Mesodermal cell (in vitro differentiated cells): ENCODE results near the gene JPT2. TPM values are rescaled to one million over a fixed set of nuclear protein-coding genes. Genes with fewer than 3 reads are reported as not detected.

Source experiments
- H3K27ac ChIP-seq: 2 replicates; pipeline ENCODE4 v1.7.0; 2013; ENCODE audit warnings: mild to moderate bottlenecking, low read depth, low read length, moderate library complexity; ENCODE audit not compliant: severe bottlenecking
- H3K36me3 ChIP-seq: 2 replicates; pipeline ENCODE4 v1.7.1; 2013; ENCODE audit warnings: mild to moderate bottlenecking, low read length, moderate library complexity; ENCODE audit not compliant: control insufficient read depth, insufficient read depth
- H3K4me1 ChIP-seq: one replicate; pipeline ENCODE4 v1.7.1; 2013; ENCODE audit warnings: mild to moderate bottlenecking, low read length; ENCODE audit not compliant: insufficient read depth, control insufficient read depth, poor library complexity, severe bottlenecking
- H3K4me3 ChIP-seq: 2 replicates; pipeline ENCODE4 v1.7.0; 2013; ENCODE audit warnings: low read length, control low read depth, mild to moderate bottlenecking; ENCODE audit not compliant: insufficient read depth, poor library complexity, severe bottlenecking; ENCODE audit errors: extremely low read depth
- H3K9me3 ChIP-seq: 2 replicates; pipeline ENCODE4 v1.7.1; 2013; ENCODE audit warnings: mild to moderate bottlenecking, low read length, moderate library complexity; ENCODE audit not compliant: control insufficient read depth
- WGBS, 2 experiments: methylation state at CpG; one replicate each; pipeline ENCODE4 v1.1.5; 2013; ENCODE audit warnings: missing lambda C conversion rate in 2 of 2; ENCODE audit not compliant: insufficient coverage in 2 of 2; 5-methylcytosine and 5-hydroxymethylcytosine counted together
- polyA plus RNA-seq, 2 experiments: library from polyadenylated mRNA; stranded (reverse); fragments of 50-300 nt; gene quantifications; one replicate each; pipeline ENCODE4 v1.2.3, GENCODE V29; 2013

JPT2 gene, protein sequence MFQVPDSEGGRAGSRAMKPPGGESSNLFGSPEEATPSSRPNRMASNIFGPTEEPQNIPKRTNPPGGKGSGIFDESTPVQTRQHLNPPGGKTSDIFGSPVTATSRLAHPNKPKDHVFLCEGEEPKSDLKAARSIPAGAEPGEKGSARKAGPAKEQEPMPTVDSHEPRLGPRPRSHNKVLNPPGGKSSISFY
- polyA plus RNA-seq (2013, experiment 1 of 2) = 106 TPM
- 90.5 TPM for polyA plus RNA-seq (2013, experiment 2 of 2)

DNA sequence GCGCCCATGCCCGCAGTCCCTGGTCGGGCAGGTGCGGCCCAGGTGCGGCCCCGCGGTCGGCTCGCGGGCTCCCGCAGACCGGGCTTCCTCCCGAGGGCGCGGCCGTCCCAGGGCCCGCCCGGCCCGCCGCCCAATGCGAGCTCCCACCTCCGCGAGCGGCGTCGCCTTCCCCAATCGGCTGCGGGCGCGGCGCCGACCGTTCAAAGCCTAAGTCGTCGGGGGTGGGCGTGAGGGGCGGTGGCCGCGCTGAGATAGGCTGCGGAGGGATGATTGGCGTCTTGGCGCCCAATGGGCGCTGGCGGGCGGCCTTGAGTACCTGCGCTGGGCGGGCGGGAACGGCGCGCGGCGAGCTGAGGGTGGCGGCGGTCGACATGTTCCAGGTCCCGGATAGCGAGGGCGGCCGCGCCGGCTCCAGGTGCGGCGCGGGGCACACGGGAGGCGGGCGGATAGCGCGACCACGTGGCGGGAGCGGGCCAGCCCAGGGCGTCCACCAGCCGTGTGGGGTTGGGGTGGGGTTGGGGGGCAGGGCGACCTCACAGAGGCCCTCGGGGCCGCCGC lies at the start of gene JPT2:
TSS of gene JPT2 (plus strand) at position 338 of the 558 bp plus-strand sequence. CDS start at position 372, 34 bp downstream.
- WGBS, 2 experiments = 1% methylated on average over 47 to 70 of the region's 79 CpGs

DNA sequence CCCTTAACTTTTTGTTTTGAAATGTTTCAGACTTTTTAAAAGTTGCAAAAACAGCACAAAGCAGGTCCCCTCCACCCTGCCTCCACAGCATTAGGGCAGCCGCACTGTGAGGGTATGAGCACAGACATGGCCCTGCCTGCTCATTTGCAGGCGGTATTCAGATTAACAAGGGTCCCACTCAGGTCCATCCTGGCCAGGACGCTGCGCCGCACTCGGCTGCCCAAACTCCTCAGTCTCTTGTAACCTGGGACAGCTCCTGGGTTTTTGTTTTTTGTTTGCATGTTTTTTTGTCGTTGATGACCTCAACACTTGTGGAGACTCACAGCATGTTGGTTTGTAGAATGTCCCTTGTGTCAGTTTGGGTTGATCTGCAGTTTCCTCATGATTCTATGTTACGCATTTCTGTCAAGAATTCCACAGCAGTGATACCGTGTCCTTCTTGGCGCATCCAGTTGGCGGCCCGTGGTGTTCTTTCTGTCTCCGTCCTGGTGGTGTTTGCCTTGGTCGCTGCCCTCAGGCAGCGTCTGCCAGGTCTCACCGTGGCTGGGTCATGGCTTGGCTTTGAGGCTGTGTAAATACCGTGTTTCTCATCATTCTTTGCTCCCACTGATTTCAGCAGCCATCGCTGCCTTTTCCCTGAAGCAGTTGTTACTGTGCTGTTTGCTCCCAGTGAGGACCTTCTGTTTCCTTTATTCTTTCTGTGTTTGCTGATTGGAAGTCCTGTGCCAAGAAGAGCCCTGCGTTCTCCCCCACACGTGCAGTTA lies 47.4 kb upstream of the JPT2 start:
- 93 to 94% methylated on average over 18 of the region's 20 CpGs for WGBS, 2 experiments
- Histone ChIP-seq H3K9me3 (no peaks in the 10 kb centered on the region), H3K4me1 (no peaks in the 10 kb centered on the region), H3K4me3 (no peak overlapping the region), H3K27ac (no peak overlapping the region), H3K36me3 (peaks cover 90% of the 10 kb centered on the region)

More for the DNA sequence above, at the start of gene JPT2:
- peaks cover 34% of the 10 kb centered on the region for H3K4me1 ChIP-seq
- peak within 1 kb of the TSS; percentile 59 for H3K27ac ChIP-seq
- H3K4me3 ChIP-seq = peak within 1 kb of the TSS; percentile 94
- no peaks in the 10 kb centered on the region for H3K9me3 ChIP-seq
- peaks cover 63% of the 10 kb centered on the region for H3K36me3 ChIP-seq

DNA sequence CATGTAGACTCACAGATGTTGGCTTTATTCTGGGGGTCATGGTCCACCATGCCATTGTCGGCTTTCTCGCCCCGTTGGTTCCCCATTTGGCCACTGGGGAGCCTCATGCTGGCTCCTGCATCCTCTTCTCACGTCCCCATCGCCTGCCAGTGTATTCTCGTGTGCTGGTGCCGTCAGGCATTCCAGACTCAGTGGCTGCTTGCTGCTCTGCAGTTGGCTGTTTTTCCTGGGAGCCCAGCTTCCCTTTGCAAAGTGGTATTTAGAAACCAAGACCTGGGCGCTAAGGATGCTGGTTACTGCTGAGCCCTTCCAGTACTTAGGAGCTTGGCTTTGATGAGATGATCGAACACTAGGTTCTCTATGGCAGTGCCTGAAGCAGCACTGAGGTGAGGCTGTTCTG lies 46.8 kb upstream of the JPT2 start:
- WGBS, 2 experiments = 93 to 94% methylated on average over 9 of the region's 9 CpGs
- Histone ChIP-seq H3K27ac (no peak overlapping the region), H3K4me3 (no peak overlapping the region), H3K36me3 (peaks cover 88% of the 10 kb centered on the region), H3K9me3 (no peaks in the 10 kb centered on the region), H3K4me1 (no peaks in the 10 kb centered on the region)

DNA sequence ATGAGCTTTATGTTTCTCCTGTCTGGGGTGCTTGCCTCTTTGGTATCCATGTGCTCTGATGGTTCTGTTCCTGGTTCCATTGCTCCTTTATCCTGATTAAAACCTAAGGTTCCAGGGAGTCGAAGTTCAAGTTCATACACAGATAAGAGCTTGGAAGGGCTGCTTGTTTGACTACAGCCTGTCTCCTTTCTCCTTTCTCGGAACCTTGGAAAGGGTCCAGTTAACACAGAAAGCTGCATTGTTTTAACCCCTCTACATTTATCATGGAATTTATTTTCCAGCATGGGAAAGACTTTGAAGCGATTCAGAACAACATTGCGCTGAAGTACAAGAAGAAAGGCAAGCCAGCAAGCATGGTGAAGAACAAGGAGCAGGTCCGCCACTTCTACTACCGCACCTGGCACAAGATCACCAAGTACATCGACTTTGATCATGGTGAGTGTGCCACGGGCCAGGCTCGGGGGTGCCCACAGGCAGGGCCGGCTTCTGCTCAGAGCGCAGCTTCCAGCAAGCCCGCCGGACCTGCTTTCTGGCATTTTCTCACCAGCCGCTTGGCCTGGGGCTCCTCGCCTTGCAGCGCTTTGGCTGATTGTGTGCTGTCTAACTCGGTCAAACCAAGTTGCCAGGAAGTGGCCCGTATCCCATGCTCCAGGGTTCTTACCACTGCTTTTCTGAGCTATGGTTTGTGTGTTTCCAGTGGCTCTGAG lies 46.0 kb upstream of the JPT2 start:
- Histone ChIP-seq H3K4me1 (no peaks in the 10 kb centered on the region), H3K36me3 (peaks cover 87% of the 10 kb centered on the region), H3K4me3 (no peak overlapping the region), H3K9me3 (no peaks in the 10 kb centered on the region), H3K27ac (no peak overlapping the region)
- 95 to 96% methylated on average over 17 to 18 of the region's 18 CpGs for WGBS, 2 experiments

DNA sequence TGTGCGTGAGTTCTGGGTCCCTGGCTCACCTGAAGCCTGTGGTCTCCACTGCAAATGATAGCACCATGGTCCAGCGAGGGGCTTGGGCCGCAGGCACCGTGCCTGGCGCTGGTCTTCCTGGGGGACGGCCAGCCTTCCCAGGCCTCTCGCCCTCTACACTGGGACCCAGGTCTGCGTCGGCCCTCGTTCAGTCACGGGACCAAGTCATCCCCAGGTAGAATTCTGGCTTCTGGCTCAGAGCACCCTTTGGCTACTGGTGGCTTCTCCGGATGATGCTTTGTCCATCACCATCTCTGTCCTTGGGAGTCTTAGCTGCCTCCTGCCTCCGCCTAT lies 45.5 kb upstream of the JPT2 start:
- peaks cover 84% of the 10 kb centered on the region for H3K36me3 ChIP-seq
- H3K4me1 ChIP-seq = no peaks in the 10 kb centered on the region
- H3K4me3 ChIP-seq = no peak overlapping the region
- H3K9me3 ChIP-seq = no peaks in the 10 kb centered on the region
- H3K27ac ChIP-seq = no peak overlapping the region
- 96 to 97% methylated on average over 11 to 13 of the region's 13 CpGs for WGBS, 2 experiments

DNA sequence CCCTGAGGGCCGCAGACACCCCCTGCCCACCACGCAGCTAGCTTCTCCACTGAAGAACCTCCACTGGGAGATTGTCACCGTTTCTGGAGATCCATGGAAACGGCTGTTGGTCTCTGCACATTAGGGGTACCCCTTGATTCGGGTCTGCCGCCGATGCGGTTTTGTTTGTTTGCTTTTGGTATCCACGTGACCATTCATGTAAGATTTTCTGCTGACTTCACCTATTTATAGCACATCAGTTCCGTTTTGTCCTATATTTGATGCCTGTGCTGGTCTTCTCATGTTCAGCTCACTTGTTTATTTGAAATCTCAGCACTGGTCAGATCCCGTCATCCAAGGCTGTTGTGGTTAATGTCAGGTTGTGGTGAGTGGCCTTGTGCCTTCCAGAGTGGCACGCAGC lies 44.8 kb upstream of the JPT2 start:
- WGBS, 2 experiments = 88 to 99% methylated on average over 11 to 12 of the region's 12 CpGs
- H3K9me3 ChIP-seq = no peaks in the 10 kb centered on the region
- H3K4me3 ChIP-seq = no peak overlapping the region
- H3K36me3 ChIP-seq = peaks cover 87% of the 10 kb centered on the region
- no peaks in the 10 kb centered on the region for H3K4me1 ChIP-seq
- H3K27ac ChIP-seq = no peak overlapping the region

DNA sequence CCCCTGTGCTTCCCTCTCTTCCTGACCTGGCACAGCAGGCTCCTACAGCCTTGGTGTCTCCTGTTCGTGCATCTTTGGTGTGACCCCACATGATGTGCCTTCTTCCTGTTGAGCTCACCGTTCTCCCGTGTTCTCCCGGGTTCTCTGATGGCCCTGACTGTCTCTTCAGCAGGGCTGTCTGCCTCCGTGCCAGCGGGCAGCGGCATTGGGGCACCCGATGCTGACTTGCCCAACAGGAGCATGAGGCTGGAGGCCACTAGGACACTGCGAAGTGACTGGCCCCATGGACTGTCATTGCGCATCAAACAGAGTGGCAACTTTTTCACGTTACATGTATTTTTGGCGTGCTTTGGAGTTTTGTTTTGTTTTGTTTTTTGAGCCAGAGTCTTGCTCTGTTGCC lies 43.5 kb upstream of the JPT2 start:
- no peak overlapping the region for H3K27ac ChIP-seq
- no peak overlapping the region for H3K4me3 ChIP-seq
- no peaks in the 10 kb centered on the region for H3K4me1 ChIP-seq
- WGBS, 2 experiments = 96 to 99% methylated on average over 10 to 11 of the region's 12 CpGs
- peaks cover 92% of the 10 kb centered on the region for H3K36me3 ChIP-seq
- H3K9me3 ChIP-seq = no peaks in the 10 kb centered on the region

DNA sequence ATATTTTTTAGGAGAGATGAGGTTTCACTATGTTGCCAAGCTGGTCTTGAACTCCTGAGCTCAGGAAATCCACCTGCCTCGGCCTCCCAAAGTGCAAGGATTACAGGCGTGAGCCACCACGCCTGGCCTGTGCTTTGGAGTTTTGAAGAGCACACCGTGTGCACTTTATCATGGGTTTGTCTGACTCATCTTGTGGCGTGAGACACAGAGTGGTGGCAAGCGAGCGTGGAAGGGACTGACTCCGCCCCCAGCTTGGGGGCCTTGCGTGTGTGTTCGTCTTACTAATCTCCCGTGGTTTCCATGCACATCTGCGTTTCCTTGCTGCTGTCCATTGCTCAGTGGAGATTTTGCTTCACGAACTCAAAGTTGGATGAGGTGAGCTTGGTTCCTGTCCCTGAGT lies 43.0 kb upstream of the JPT2 start:
- 95 to 96% methylated on average over 13 of the region's 13 CpGs for WGBS, 2 experiments
- H3K4me1 ChIP-seq = no peaks in the 10 kb centered on the region
- H3K36me3 ChIP-seq = peaks cover 92% of the 10 kb centered on the region
- no peak overlapping the region for H3K4me3 ChIP-seq
- no peaks in the 10 kb centered on the region for H3K9me3 ChIP-seq
- no peak overlapping the region for H3K27ac ChIP-seq

DNA sequence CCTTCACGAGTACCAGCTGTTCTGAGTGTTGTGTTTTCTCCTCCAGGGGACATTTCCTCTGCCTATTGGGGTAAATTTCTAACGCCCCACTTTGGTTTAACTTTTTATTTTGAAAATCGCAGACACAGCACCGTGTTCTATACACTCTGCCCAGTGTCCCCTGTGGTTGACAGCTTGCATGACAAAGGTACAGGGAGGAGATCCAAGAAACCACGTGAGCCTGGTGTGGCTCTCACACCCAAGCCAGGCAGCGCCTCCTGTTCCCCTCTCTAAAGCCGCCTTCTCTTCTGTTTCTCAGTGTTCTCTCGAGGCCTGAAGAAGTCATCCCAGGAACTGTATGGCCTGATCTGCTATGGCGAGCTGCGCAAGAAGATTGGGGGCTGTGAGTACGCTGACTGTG lies 40.6 kb upstream of the JPT2 start:
- 86 to 94% methylated on average over 9 to 10 of the region's 11 CpGs for WGBS, 2 experiments
- no peak overlapping the region for H3K4me3 ChIP-seq
- H3K9me3 ChIP-seq = no peaks in the 10 kb centered on the region
- peaks cover 94% of the 10 kb centered on the region for H3K36me3 ChIP-seq
- H3K27ac ChIP-seq = no peak overlapping the region
- no peaks in the 10 kb centered on the region for H3K4me1 ChIP-seq

DNA sequence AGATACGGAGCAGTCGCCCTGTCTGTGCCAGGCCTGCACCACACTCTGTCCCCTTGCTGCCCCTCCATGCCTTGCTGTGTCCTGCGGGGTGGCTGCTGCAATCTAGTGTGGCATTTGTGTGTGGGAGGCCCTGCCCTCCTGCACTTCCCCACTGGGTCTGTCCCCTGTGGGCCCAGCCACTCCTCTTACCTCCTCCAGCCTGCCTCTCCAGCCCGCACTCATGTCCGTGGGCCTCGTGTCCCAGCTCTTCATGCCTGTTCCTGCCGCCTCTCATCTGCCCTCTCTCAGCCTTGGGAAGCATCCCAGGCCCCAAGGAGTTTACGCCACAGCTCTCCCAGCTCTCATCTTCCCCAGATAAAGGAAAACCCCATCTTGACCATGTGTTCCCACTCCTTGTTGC lies 39.3 kb upstream of the JPT2 start:
- Histone ChIP-seq H3K4me3 (no peak overlapping the region), H3K36me3 (peaks cover 93% of the 10 kb centered on the region), H3K9me3 (no peaks in the 10 kb centered on the region), H3K4me1 (no peaks in the 10 kb centered on the region), H3K27ac (no peak overlapping the region)
- 90 to 95% methylated on average over 6 of the region's 8 CpGs for WGBS, 2 experiments
